Measurements from ENCODE around the gene RFC2.
"Not testable (repeated sequence)": the region's sequence is repeated elsewhere in the genome, so short reads cannot be mapped to it uniquely, and the experiment has no call there.

RFC2 gene

GRCh38 chr7:74207586-74207985 is 46.6 kb downstream of the RFC2 start:
- Histone ChIP-seq H3K4me1 (no peaks in the 10 kb centered on the region), H3K79me2 (no peaks in the 10 kb centered on the region), H3K9ac (no peak overlapping the region), H3K9me3 (ENCODE audit: control insufficient read depth, low read length) (no peaks in the 10 kb centered on the region), H3K4me2 (ENCODE audit: low read length) (no peak overlapping the region), H3K4me3 (ENCODE audit: low read depth, low read length) (no peak overlapping the region), H3K27ac (no peak overlapping the region), H3K36me3 (ENCODE audit: control insufficient read depth, insufficient read depth, low read length) (no peaks in the 10 kb centered on the region), H3K27me3 (ENCODE audit: control insufficient read depth, insufficient read depth, low read length) (no peaks in the 10 kb centered on the region), H2AFZ (no peak overlapping the region)
- TF ChIP-seq CTCF (IDR thresholded peaks at IDR 0.05): no peak

- no peaks in the 10 kb centered on the region for H3K27me3 ChIP-seq (ENCODE audit: control insufficient read depth, insufficient read depth, low read length)
- H3K4me1 ChIP-seq: no peaks in the 10 kb centered on the region
- H3K4me3 ChIP-seq (ENCODE audit: low read depth, low read length): no peak overlapping the region
- no peaks in the 10 kb centered on the region for H3K79me2 ChIP-seq
- no peak overlapping the region for H3K9ac ChIP-seq
- H3K9me3 ChIP-seq (ENCODE audit: control insufficient read depth, low read length): no peaks in the 10 kb centered on the region
- H3K36me3 ChIP-seq (ENCODE audit: control insufficient read depth, insufficient read depth, low read length): no peaks in the 10 kb centered on the region
- no peak overlapping the region for H3K27ac ChIP-seq
- peak; percentile 99 for TF ChIP-seq CTCF (IDR thresholded peaks at IDR 0.05)
- H2AFZ ChIP-seq: peak overlapping the region; percentile 83
- H3K4me2 ChIP-seq (ENCODE audit: low read length): peak overlapping the region; percentile 9
These were observed 47.5 kb downstream of the RFC2 start for GRCh38 chr7:74206589-74207120.

- H3K36me3 ChIP-seq (ENCODE audit: control insufficient read depth, insufficient read depth, low read length); H3K4me2 ChIP-seq (ENCODE audit: low read length); H2AFZ ChIP-seq; H3K79me2 ChIP-seq; H3K4me1 ChIP-seq; H3K27me3 ChIP-seq (ENCODE audit: control insufficient read depth, insufficient read depth, low read length); H3K9ac ChIP-seq; H3K4me3 ChIP-seq (ENCODE audit: low read depth, low read length); H3K27ac ChIP-seq; H3K9me3 ChIP-seq (ENCODE audit: control insufficient read depth, low read length): not testable (repeated sequence)
These were observed 48.1 kb downstream of the RFC2 start for GRCh38 chr7:74206052-74206451.

GRCh38 chr7:74203956-74204618 is 50.1 kb downstream of the RFC2 start:
- Histone ChIP-seq H3K4me1 (no peaks in the 10 kb centered on the region), H3K27me3 (ENCODE audit: control insufficient read depth, insufficient read depth, low read length) (no peaks in the 10 kb centered on the region), H3K9me3 (ENCODE audit: control insufficient read depth, low read length) (no peaks in the 10 kb centered on the region), H3K4me2 (ENCODE audit: low read length) (no peak overlapping the region), H3K4me3 (ENCODE audit: low read depth, low read length) (no peak overlapping the region), H3K9ac (no peak overlapping the region), H3K27ac (no peak overlapping the region), H3K36me3 (ENCODE audit: control insufficient read depth, insufficient read depth, low read length) (no peaks in the 10 kb centered on the region), H2AFZ (no peak overlapping the region), H3K79me2 (no peaks in the 10 kb centered on the region)
- no peak for TF ChIP-seq CTCF (IDR thresholded peaks at IDR 0.05)

- TF ChIP-seq CTCF (IDR thresholded peaks at IDR 0.05): peak; percentile 40
- Histone ChIP-seq H3K9me3 (ENCODE audit: control insufficient read depth, low read length) (no peaks in the 10 kb centered on the region), H3K4me1 (no peaks in the 10 kb centered on the region), H3K4me3 (ENCODE audit: low read depth, low read length) (no peak overlapping the region), H3K79me2 (no peaks in the 10 kb centered on the region), H2AFZ (no peak overlapping the region), H3K27me3 (ENCODE audit: control insufficient read depth, insufficient read depth, low read length) (no peaks in the 10 kb centered on the region), H3K9ac (no peak overlapping the region), H3K27ac (no peak overlapping the region), H3K36me3 (ENCODE audit: control insufficient read depth, insufficient read depth, low read length) (no peaks in the 10 kb centered on the region), H3K4me2 (ENCODE audit: low read length) (no peak overlapping the region)
These were observed 51.2 kb downstream of the RFC2 start for GRCh38 chr7:74202841-74203556.
